ENCODE results near the gene PPP2R2C. TPM values are rescaled to one million over a fixed set of nuclear protein-coding genes. Genes with fewer than 3 reads are reported as not detected.
A peak's percentile ranks its signal among the peaks of the same experiment; 100 is the strongest.

The PPP2R2C gene
- total RNA-seq, 2 experiments from 2014 or later = not detected

GRCh38 chr4:6469144-6469543 lies 3.3 kb downstream of the PPP2R2C start:
- Mint-ChIP-seq H3K9me3 (no peaks in the 10 kb centered on the region), H3K36me3 (ENCODE audit: low read depth) (no peaks in the 10 kb centered on the region), H3K4me1 (peaks cover 3% of the 10 kb centered on the region), H3K27me3 (peaks cover 66% of the 10 kb centered on the region), H3K27ac (no peak overlapping the region), H3K4me3 (no peak overlapping the region)
- ChIA-PET CTCF (no interaction called here), POLR2A (no interaction called here)
- DNase-seq = peak; percentile 5

GRCh38 chr4:6468376-6468775 lies 4.0 kb downstream of the PPP2R2C start:
- ChIA-PET CTCF (no interaction called here), POLR2A (no interaction called here)
- Mint-ChIP-seq H3K27me3 (peaks cover 60% of the 10 kb centered on the region), H3K4me3 (no peak overlapping the region), H3K4me1 (peaks cover 3% of the 10 kb centered on the region), H3K36me3 (ENCODE audit: low read depth) (no peaks in the 10 kb centered on the region), H3K27ac (no peak overlapping the region), H3K9me3 (no peaks in the 10 kb centered on the region)
- peak; percentile 10 for DNase-seq

GRCh38 chr4:6467600-6467999 lies 4.8 kb downstream of the PPP2R2C start:
- Mint-ChIP-seq H3K27ac (no peak overlapping the region), H3K9me3 (no peaks in the 10 kb centered on the region), H3K27me3 (peaks cover 54% of the 10 kb centered on the region), H3K4me1 (peaks cover 3% of the 10 kb centered on the region), H3K4me3 (no peak overlapping the region), H3K36me3 (ENCODE audit: low read depth) (no peaks in the 10 kb centered on the region)
- ChIA-PET CTCF (no interaction called here), POLR2A (no interaction called here)
- peak; percentile 10 for DNase-seq

GRCh38 chr4:6466756-6467381 lies 5.5 kb downstream of the PPP2R2C start:
- ChIA-PET CTCF (no interaction called here), POLR2A (no interaction called here)
- H3K4me3 Mint-ChIP-seq = no peak overlapping the region
- no peaks in the 10 kb centered on the region for H3K36me3 Mint-ChIP-seq (ENCODE audit: low read depth)
- peaks cover 56% of the 10 kb centered on the region for H3K27me3 Mint-ChIP-seq
- no peak overlapping the region for H3K27ac Mint-ChIP-seq
- DNase-seq = no peak
- H3K4me1 Mint-ChIP-seq = peaks cover 3% of the 10 kb centered on the region
- no peaks in the 10 kb centered on the region for H3K9me3 Mint-ChIP-seq

GRCh38 chr4:6465955-6466354 lies 6.5 kb downstream of the PPP2R2C start:
- peaks cover 55% of the 10 kb centered on the region for H3K27me3 Mint-ChIP-seq
- CTCF ChIA-PET = no interaction called here
- no peaks in the 10 kb centered on the region for H3K36me3 Mint-ChIP-seq (ENCODE audit: low read depth)
- DNase-seq = peak; percentile 3
- H3K4me1 Mint-ChIP-seq = peaks cover 3% of the 10 kb centered on the region
- no peak overlapping the region for H3K4me3 Mint-ChIP-seq
- POLR2A ChIA-PET = no interaction called here
- H3K9me3 Mint-ChIP-seq = no peaks in the 10 kb centered on the region
- no peak overlapping the region for H3K27ac Mint-ChIP-seq

GRCh38 chr4:6464842-6465588 lies 7.4 kb downstream of the PPP2R2C start:
- DNase-seq = peak; percentile 8
- Mint-ChIP-seq H3K27me3 (peaks cover 53% of the 10 kb centered on the region), H3K36me3 (ENCODE audit: low read depth) (no peaks in the 10 kb centered on the region), H3K4me3 (no peak overlapping the region), H3K27ac (no peak overlapping the region), H3K9me3 (no peaks in the 10 kb centered on the region), H3K4me1 (no peaks in the 10 kb centered on the region)
- ChIA-PET POLR2A (no interaction called here), CTCF (no interaction called here)

GRCh38 chr4:6463311-6464289 lies 8.8 kb downstream of the PPP2R2C start:
- Mint-ChIP-seq H3K27me3 (peaks cover 51% of the 10 kb centered on the region), H3K4me3 (no peak overlapping the region), H3K27ac (no peak overlapping the region), H3K4me1 (no peaks in the 10 kb centered on the region), H3K9me3 (no peaks in the 10 kb centered on the region), H3K36me3 (ENCODE audit: low read depth) (no peaks in the 10 kb centered on the region)
- peak; percentile 7 for DNase-seq
- ChIA-PET CTCF (interaction anchor here (0.7 to 0.8 kb wide), 2 partner anchors 10 to 921 kb away, joined by 3 read pairs; no protein-coding TSS in a partner anchor), POLR2A (no interaction called here)

GRCh38 chr4:6461301-6462165 lies 10.9 kb downstream of the PPP2R2C start:
- CTCF ChIA-PET = no interaction called here
- H3K4me1 Mint-ChIP-seq = no peaks in the 10 kb centered on the region
- POLR2A ChIA-PET = no interaction called here
- DNase-seq = no peak
- peaks cover 42% of the 10 kb centered on the region for H3K27me3 Mint-ChIP-seq
- no peak overlapping the region for H3K27ac Mint-ChIP-seq
- no peak overlapping the region for H3K4me3 Mint-ChIP-seq
- H3K9me3 Mint-ChIP-seq = no peaks in the 10 kb centered on the region
- no peaks in the 10 kb centered on the region for H3K36me3 Mint-ChIP-seq (ENCODE audit: low read depth)

- no peaks in the 10 kb centered on the region for H3K36me3 Mint-ChIP-seq (ENCODE audit: low read depth)
Observed at GRCh38 chr4:6460876-6461275, 11.5 kb downstream of the PPP2R2C start.

GRCh38 chr4:6458528-6458927 lies 13.9 kb downstream of the PPP2R2C start:
- Mint-ChIP-seq H3K27me3 (peaks cover 29% of the 10 kb centered on the region), H3K4me3 (no peak overlapping the region), H3K36me3 (ENCODE audit: low read depth) (no peaks in the 10 kb centered on the region), H3K9me3 (no peaks in the 10 kb centered on the region), H3K4me1 (no peaks in the 10 kb centered on the region), H3K27ac (no peak overlapping the region)
- ChIA-PET CTCF (no interaction called here), POLR2A (no interaction called here)
- DNase-seq = no peak

More at GRCh38 chr4:6460876-6461275, 11.5 kb downstream of the PPP2R2C start:
- DNase-seq = no peak
- peaks cover 36% of the 10 kb centered on the region for H3K27me3 Mint-ChIP-seq
- H3K9me3 Mint-ChIP-seq = no peaks in the 10 kb centered on the region
- CTCF ChIA-PET = no interaction called here
- no peaks in the 10 kb centered on the region for H3K4me1 Mint-ChIP-seq
- POLR2A ChIA-PET = no interaction called here
- H3K4me3 Mint-ChIP-seq = no peak overlapping the region
- H3K27ac Mint-ChIP-seq = no peak overlapping the region

GRCh38 chr4:6456450-6456849 lies 16.0 kb downstream of the PPP2R2C start:
- POLR2A ChIA-PET = no interaction called here
- H3K4me3 Mint-ChIP-seq = no peak overlapping the region
- no peaks in the 10 kb centered on the region for H3K4me1 Mint-ChIP-seq
- H3K27me3 Mint-ChIP-seq = peaks cover 23% of the 10 kb centered on the region
- no peaks in the 10 kb centered on the region for H3K9me3 Mint-ChIP-seq
- H3K27ac Mint-ChIP-seq = no peak overlapping the region
- DNase-seq = no peak
- H3K36me3 Mint-ChIP-seq (ENCODE audit: low read depth) = no peaks in the 10 kb centered on the region
- CTCF ChIA-PET = no interaction called here

GRCh38 chr4:6454112-6454910 lies 18.1 kb downstream of the PPP2R2C start:
- ChIA-PET CTCF (no interaction called here), POLR2A (no interaction called here)
- no peak for DNase-seq
- H3K27me3 Mint-ChIP-seq = peaks cover 13% of the 10 kb centered on the region
- H3K9me3 Mint-ChIP-seq = no peaks in the 10 kb centered on the region
- H3K4me1 Mint-ChIP-seq = no peaks in the 10 kb centered on the region
- no peaks in the 10 kb centered on the region for H3K36me3 Mint-ChIP-seq (ENCODE audit: low read depth)
- H3K4me3 Mint-ChIP-seq = no peak overlapping the region
- no peak overlapping the region for H3K27ac Mint-ChIP-seq

Measured in activated CD4-positive, alpha-beta memory T cell treated with anti-CD3 and anti-CD28 coated beads, Interleukin-2, amount 10 ng/mL, durations not matched to agents 7 days and 5 days (primary cell).